Spleen (tissue), 7 donors: ENCODE measurements around the gene KDM1B.

Experiments used
- CTCF ChIP-seq, 11 experiments: fragments of 200-600 bp in 7 of 11; fragments of 450-650 bp in 4 of 11; sonication (generic) in 4 of 11; IDR thresholded peaks in 8 of 11; conservative IDR thresholded peaks in 3 of 11; 1 replicate in 7 of 11; 2 replicates in 4 of 11; pipeline versions ENCODE4 v1.4.0 to v1.8.0; 2016 to 2021; ENCODE audit warnings: antibody characterized with exemption in 11 of 11, inconsistent platforms in 4 of 11, mild to moderate bottlenecking in 1 of 11
- POLR2A ChIP-seq, 3 donors: fragments of 450-650 bp; IDR thresholded peaks; one replicate each; pipeline ENCODE4 v1.5.1; 2017; ENCODE audit warnings: antibody characterized with exemption in 3 of 3, mild to moderate bottlenecking in 1 of 3
- POLR2AphosphoS5 ChIP-seq, 3 donors: sonication (generic); formaldehyde crosslinking; IDR thresholded peaks; one replicate each; pipeline ENCODE4 v1.5.1; 2017; ENCODE audit warnings: antibody characterized with exemption in 3 of 3
- donor health status: DM: no; HTN: no; CAD: no; lungs with moderate emphysema.
- donor health status: DM: no; HTN: no; CAD: no.
- donor health status: DM: no; HTN: no; CAD: no.

GRCh38 chr6:18186033-18186432 lies 30.8 kb downstream of the KDM1B start:
- TF ChIP-seq CTCF (IDR thresholded peaks at IDR 0.05 in 8 of 11, conservative IDR thresholded peaks at IDR 0.05 in 3 of 11) (no peak), POLR2AphosphoS5 (IDR thresholded peaks at IDR 0.05) (no peak), POLR2A (IDR thresholded peaks at IDR 0.05) (no peak)
